H1 (cell line): Measurements from ENCODE around the gene ASF1B. TPM values are rescaled to one million over a fixed set of nuclear protein-coding genes. Genes with fewer than 3 reads are reported as not detected.

Experiments
- BACH1 ChIP-seq: IDR thresholded peaks from 2 replicates; pipeline ENCODE4 v1.6.1; 2012; ENCODE audit warnings: low read length, improper control_type of control experiment
- BRCA1 ChIP-seq: IDR thresholded peaks from 2 replicates; pipeline ENCODE4 v1.6.1; 2012; ENCODE audit warnings: low read depth, low read length, improper control_type of control experiment
- FOSL1 ChIP-seq: IDR thresholded peaks from 2 replicates; pipeline ENCODE4 v1.6.1; 2011; ENCODE audit warnings: mild to moderate bottlenecking, low read depth, low read length, moderate library complexity; ENCODE audit not compliant: insufficient read depth
- JUN ChIP-seq: IDR thresholded peaks from 2 replicates; pipeline ENCODE4 v1.6.1; 2011; ENCODE audit warnings: low read depth, mild to moderate bottlenecking, improper control_type of control experiment, low read length
- RAD21 ChIP-seq, 2 experiments: IDR thresholded peaks in 1 of 2; conservative IDR thresholded peaks in 1 of 2; 2 replicates each; pipeline ENCODE4 v1.6.1; 2011; ENCODE audit warnings: low read depth in 2 of 2, low read length in 2 of 2, improper control_type of control experiment in 1 of 2, inconsistent platforms in 1 of 2, mild to moderate bottlenecking in 1 of 2, moderate library complexity in 1 of 2
- polyA plus RNA-seq, 7 experiments: library from polyadenylated mRNA; depleted of rRNA in 3 of 7; stranded (reverse) in 5 of 7; unstranded in 2 of 7; fragments of >200 nt in 5 of 7; fragments of 200-250 nt in 2 of 7; gene quantifications; 1 replicate in 5 of 7; 2 replicates in 1 of 7; 4 replicates in 1 of 7; pipeline versions ENCODE4 v1.2.1 to v1.2.3, GENCODE V29; 2011 to 2013; ENCODE audit warnings: missing spikeins in 2 of 7, mixed read lengths in 2 of 7
- total RNA-seq: library from RNA; stranded (reverse); fragmentation: NEBNext Ultra II Directional; extraction: Animal tissue kit (Norgen Biotek cat#: 25700); gene quantifications from 2 replicates; pipeline ENCODE4 v1.2.1, GENCODE V29; 2021

The ASF1B gene
- total and polyA plus RNA-seq, 2 of the 8 experiments (the other 6 are each of a cell fraction or from before 2014, with no cell fraction given), result 32.6 to 59.2 TPM

- TF ChIP-seq FOSL1 (no peak), BRCA1 (no peak), RAD21 (IDR thresholded peaks at IDR 0.05 in 1 of 2, conservative IDR thresholded peaks at IDR 0.05 in 1 of 2; ENCODE audit: low read depth in 2 of 2, low read length in 2 of 2) (no peak), BACH1 (no peak), JUN (no peak)
Observed at GRCh38 chr19:14149509-14149994, 13.2 kb upstream of the ASF1B start (continued).
